ENCODE results near the gene CYBC1. TPM values are rescaled to one million over a fixed set of nuclear protein-coding genes. Genes with fewer than 3 reads are reported as not detected.

CYBC1 gene
- total and polyA plus RNA-seq, 9 of the 15 experiments (the other 6 are each of a cell fraction or from before 2014, with no cell fraction given), result 1.3 to 71.8 (median 49.9) TPM

- TF ChIP-seq FOXA3 (CRISPR knock-in tag; conservative IDR thresholded peaks at IDR 0.05 in 1 of 2, IDR thresholded peaks at IDR 0.05 in 1 of 2), result peak in 1 of 2 experiments; percentile 83; a peak in 2 of 4 replicates
- no peak for TF ChIP-seq HDAC3 (IDR thresholded peaks at IDR 0.05; ENCODE audit: borderline replicate concordance, partially characterized antibody)
- 0 out of 4 replicates have a peak, but pooled peaks of 1 of the 2 experiments have one; percentile 55 for TF ChIP-seq MLX (CRISPR knock-in tag; conservative IDR thresholded peaks at IDR 0.05)
- TF ChIP-seq MCM3 (IDR thresholded peaks at IDR 0.05), result no peak
- no peak for TF ChIP-seq CREBBP (IDR thresholded peaks at IDR 0.05; ENCODE audit: low read depth, low read length)
- TF ChIP-seq, protein P1, sequence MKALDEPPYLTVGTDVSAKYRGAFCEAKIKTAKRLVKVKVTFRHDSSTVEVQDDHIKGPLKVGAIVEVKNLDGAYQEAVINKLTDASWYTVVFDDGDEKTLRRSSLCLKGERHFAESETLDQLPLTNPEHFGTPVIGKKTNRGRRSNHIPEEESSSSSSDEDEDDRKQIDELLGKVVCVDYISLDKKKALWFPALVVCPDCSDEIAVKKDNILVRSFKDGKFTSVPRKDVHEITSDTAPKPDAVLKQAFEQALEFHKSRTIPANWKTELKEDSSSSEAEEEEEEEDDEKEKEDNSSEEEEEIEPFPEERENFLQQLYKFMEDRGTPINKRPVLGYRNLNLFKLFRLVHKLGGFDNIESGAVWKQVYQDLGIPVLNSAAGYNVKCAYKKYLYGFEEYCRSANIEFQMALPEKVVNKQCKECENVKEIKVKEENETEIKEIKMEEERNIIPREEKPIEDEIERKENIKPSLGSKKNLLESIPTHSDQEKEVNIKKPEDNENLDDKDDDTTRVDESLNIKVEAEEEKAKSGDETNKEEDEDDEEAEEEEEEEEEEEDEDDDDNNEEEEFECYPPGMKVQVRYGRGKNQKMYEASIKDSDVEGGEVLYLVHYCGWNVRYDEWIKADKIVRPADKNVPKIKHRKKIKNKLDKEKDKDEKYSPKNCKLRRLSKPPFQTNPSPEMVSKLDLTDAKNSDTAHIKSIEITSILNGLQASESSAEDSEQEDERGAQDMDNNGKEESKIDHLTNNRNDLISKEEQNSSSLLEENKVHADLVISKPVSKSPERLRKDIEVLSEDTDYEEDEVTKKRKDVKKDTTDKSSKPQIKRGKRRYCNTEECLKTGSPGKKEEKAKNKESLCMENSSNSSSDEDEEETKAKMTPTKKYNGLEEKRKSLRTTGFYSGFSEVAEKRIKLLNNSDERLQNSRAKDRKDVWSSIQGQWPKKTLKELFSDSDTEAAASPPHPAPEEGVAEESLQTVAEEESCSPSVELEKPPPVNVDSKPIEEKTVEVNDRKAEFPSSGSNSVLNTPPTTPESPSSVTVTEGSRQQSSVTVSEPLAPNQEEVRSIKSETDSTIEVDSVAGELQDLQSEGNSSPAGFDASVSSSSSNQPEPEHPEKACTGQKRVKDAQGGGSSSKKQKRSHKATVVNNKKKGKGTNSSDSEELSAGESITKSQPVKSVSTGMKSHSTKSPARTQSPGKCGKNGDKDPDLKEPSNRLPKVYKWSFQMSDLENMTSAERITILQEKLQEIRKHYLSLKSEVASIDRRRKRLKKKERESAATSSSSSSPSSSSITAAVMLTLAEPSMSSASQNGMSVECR (CRISPR knock-in tag; IDR thresholded peaks at IDR 0.05), result peak; percentile 52; the same call in 1 of the 2 replicates
- TF ChIP-seq U2AF1 (optimal IDR thresholded peaks at IDR 0.05; ENCODE audit: low read depth, low read length), result peak; percentile 39
- TF ChIP-seq ZKSCAN1 (IDR thresholded peaks at IDR 0.05; ENCODE audit: low read depth, low read length), result no peak
- TF ChIP-seq, protein P2, sequence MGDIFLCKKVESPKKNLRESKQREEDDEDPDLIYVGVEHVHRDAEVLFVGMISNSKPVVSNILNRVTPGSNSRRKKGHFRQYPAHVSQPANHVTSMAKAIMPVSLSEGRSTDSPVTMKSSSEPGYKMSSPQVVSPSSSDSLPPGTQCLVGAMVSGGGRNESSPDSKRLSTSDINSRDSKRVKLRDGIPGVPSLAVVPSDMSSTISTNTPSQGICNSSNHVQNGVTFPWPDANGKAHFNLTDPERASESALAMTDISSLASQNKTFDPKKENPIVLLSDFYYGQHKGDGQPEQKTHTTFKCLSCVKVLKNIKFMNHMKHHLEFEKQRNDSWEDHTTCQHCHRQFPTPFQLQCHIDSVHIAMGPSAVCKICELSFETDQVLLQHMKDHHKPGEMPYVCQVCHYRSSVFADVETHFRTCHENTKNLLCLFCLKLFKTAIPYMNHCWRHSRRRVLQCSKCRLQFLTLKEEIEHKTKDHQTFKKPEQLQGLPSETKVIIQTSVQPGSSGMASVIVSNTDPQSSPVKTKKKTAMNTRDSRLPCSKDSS (IDR thresholded peaks at IDR 0.05; ENCODE audit: low read depth, partially characterized antibody), result no peak
- no peak for TF ChIP-seq ZNF551 (CRISPR knock-in tag; IDR thresholded peaks at IDR 0.05)
- TF ChIP-seq HNRNPK (IDR thresholded peaks at IDR 0.05; ENCODE audit: low read depth, low read length, poor library complexity, severe bottlenecking), result no peak
- peak; percentile 40; the same call in 1 of the 2 replicates for TF ChIP-seq SP1 (CRISPR knock-in tag; IDR thresholded peaks at IDR 0.05)
- 0 out of 2 replicates have a peak, but pooled peaks have one; percentile 29 for TF ChIP-seq ZNF41 (CRISPR knock-in tag; conservative IDR thresholded peaks at IDR 0.05)
- peak; percentile 97 for TF ChIP-seq CBFA2T2 (conservative IDR thresholded peaks at IDR 0.05)
- no peak for TF ChIP-seq POLR3G (IDR thresholded peaks at IDR 0.05; ENCODE audit: extremely low read depth, insufficient read length, insufficient replicate concordance)
- no peak for TF ChIP-seq ATF2 (CRISPR knock-in tag; IDR thresholded peaks at IDR 0.05)
- peak; percentile 99 for TF ChIP-seq L3MBTL2 (IDR thresholded peaks at IDR 0.05)
Observed at GRCh38 chr17:82496529-82497434, 46.2 kb upstream of the CYBC1 start (continued).

Measured in K562 (cell line).